Middle frontal gyrus (tissue), 1 donor: ENCODE measurements around the gene DNAH10.
A peak's percentile ranks its signal among the peaks of the same experiment; 100 is the strongest.

ENCODE experiments used
- DNase-seq: peaks from one replicate; pipeline ENCODE4 v3.0.0-alpha.2; 2015; ENCODE audit warnings: low spot score; ENCODE audit errors: extremely low spot score

DNAH10 gene

GRCh38 chr12:123931686-123932321, 169.7 kb downstream of the DNAH10 start:
- no peak for DNase-seq

- no peak for DNase-seq
Observed at GRCh38 chr12:123933214-123933613, 171.1 kb downstream of the DNAH10 start.

GRCh38 chr12:123934016-123934620, 172.0 kb downstream of the DNAH10 start:
- DNase-seq, result no peak

GRCh38 chr12:123934829-123935228, 172.7 kb downstream of the DNAH10 start:
- DNase-seq, result no peak

- DNase-seq, result no peak
Observed at GRCh38 chr12:123935956-123936355, 173.9 kb downstream of the DNAH10 start.

GRCh38 chr12:123936471-123936870, 174.4 kb downstream of the DNAH10 start:
- DNase-seq, result no peak

GRCh38 chr12:123936956-123937706, 175.0 kb downstream of the DNAH10 start:
- DNase-seq, result no peak

- no peak for DNase-seq
Observed at GRCh38 chr12:123937707-123938591, 175.8 kb downstream of the DNAH10 start.

- no peak for DNase-seq
Observed at GRCh38 chr12:123938679-123939480, 176.8 kb downstream of the DNAH10 start.

- DNase-seq, result peak; percentile 50
Observed at GRCh38 chr12:123939716-123940626, 177.9 kb downstream of the DNAH10 start.

GRCh38 chr12:123940627-123940966, 178.5 kb downstream of the DNAH10 start:
- no peak for DNase-seq

- no peak for DNase-seq
Observed at GRCh38 chr12:123941000-123941399, 178.9 kb downstream of the DNAH10 start.

- no peak for DNase-seq
Observed at GRCh38 chr12:123941624-123942237, 179.6 kb downstream of the DNAH10 start.

GRCh38 chr12:123942238-123942653, 180.1 kb downstream of the DNAH10 start:
- peak; percentile 55 for DNase-seq

GRCh38 chr12:123942911-123943648, 181.0 kb downstream of the DNAH10 start:
- DNase-seq, result no peak

- no peak for DNase-seq
Observed at GRCh38 chr12:123943816-123944215, 181.7 kb downstream of the DNAH10 start.

GRCh38 chr12:123944696-123945095, 182.6 kb downstream of the DNAH10 start:
- DNase-seq, result no peak

GRCh38 chr12:123945287-123946151, 183.4 kb downstream of the DNAH10 start:
- DNase-seq, result no peak
